GM21529 (cell line): ENCODE data around the gene THOC5.
"Not testable (repeated sequence)": the region's sequence is repeated elsewhere in the genome, so short reads cannot be mapped to it uniquely, and the experiment has no call there.

Source experiments
- ATAC-seq: cut with Tn5 transposase; IDR thresholded peaks from one replicate; pipeline ENCODE4 v1.9.1; 2021; ENCODE audit not compliant: unreplicated experiment

THOC5 gene

DNA sequence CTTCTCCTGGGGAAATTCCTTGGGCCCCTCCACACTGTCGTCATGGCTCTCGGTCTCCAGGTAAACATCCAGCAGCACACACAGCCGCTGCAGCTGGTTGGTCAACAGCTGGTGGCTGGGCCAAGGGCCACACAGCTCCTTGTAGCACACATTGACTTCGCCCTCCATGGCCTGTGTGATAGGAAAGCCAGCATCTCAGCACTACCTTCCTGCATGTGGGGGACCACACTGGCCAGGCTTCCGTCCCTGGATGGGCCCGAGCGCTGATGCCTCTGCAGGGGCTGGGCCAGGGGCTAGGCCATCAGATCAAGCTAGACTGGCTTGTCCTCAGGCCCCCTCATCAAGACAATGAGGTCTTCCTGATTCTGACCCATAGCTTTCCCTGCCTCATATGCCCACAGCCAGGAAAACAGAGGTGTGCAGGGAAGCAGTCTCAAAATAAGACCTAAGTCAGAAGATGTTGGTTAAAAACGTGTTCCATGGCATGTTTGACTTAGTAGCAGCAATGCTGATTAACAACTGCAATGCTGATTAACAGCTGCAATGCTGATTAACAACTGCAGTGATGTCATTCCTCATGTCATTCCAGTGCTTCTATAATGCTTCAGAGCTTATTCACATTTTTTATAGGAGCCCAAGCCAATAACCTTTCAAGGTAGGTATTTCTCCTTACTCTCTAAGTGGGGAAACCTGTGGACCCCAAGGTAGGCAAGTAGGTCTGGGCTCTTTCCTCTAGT is 42.3 kb downstream of the THOC5 start:
- ATAC-seq: no peak

DNA sequence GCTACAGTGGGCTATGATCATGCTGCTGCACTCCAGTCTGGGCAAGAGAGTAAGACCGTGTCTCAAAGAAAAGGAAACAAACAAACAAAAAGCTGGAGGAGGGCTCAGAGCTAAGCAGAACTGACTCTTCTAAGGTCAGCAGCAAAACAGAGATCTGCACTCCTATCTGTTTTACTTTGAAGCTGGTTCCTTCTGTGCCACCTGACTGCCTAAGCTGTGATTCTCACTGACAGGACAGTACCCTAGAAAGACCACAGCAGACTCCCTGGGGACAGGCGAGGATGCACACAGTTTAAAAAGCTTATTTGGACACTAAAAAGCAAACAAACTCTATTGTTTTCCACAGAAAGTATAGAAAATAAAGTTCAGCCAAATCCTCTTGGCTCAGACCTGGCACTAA is 43.0 kb downstream of the THOC5 start:
- ATAC-seq: no peak

DNA sequence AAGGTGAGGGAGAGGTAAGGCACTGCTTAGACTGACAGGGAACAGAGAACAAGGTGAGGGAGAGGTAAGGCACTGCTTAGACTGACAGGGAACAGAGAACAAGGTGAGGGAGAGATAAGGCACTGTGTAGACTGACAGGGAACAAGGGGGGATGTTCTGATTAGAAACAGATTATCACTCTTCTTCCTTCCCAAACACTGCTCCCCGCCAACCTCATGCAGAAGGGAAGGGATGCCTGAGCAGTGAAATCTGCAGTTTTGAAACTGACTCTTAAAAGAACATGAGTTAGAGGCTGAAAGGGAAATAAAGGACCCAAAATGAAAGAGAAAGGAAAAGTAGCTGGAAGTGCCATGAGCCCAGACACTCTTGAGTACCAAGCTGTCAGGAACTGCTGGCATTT is 43.7 kb downstream of the THOC5 start:
- ATAC-seq: no peak

DNA sequence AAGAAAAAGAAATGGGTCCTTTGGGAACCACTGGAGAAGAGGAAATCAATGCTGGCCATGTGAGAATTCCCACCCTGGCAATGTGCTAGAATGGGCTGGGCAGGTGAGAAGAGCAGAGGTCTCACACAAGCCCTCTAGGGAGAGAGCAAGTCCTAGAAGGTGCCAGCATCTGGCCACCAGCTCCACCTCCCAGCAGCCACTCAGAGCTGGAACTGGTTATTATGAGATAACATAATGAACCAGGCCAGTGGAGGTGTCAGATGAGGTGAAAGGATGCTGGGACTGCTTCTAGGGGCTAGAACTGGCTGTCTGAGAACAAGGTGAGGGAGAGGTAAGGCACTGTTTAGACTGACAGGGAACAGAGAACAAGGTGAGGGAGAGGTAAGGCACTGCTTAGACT is 44.3 kb downstream of the THOC5 start:
- no peak for ATAC-seq

DNA sequence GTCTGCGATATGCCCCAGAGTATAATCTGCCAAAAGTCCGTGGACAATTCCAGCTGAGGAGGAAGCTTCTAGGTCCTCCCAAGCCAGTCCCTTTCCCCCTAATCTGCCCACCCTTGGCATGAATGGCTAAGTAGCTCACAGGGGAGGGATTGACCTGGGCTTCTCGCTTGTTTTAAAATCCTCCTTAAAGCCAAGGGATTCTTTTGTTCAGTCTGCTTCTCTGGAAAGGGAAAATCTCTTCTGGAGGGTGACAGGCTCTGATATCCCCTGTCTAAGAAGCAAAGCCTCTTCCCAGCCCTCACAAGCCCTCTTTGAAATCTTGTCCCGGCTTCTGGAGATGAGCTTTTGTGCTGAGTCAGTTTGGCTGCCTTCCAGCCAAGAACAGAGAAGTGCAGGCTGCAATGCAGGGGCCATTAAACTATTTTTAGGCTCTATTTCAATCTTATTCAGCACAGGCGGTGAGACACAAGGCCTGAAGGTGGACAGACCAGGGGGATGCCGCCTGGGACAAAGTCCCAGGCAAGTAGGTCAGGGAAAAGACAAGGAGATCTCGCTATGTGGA is 49.7 kb downstream of the THOC5 start:
- no peak for ATAC-seq

DNA sequence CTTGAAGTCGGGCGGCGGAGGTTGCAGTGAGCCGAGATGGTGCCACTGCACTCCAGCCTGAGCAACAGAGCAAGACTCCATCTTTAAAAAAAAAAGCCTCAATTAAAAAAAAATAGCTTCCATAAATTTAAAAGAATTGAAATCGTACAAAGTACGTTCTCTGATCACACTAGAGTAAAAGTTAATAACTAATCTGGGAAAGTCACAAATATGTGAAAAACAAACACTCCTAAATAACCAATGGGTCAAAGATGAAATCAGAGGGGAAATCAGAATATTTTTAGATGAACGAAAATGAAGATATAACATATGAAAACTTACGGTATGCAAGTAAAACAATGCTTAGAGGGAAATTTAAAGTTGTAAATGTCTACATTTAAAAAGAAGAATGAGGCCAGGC is 53.7 kb downstream of the THOC5 start:
- no peak for ATAC-seq

DNA sequence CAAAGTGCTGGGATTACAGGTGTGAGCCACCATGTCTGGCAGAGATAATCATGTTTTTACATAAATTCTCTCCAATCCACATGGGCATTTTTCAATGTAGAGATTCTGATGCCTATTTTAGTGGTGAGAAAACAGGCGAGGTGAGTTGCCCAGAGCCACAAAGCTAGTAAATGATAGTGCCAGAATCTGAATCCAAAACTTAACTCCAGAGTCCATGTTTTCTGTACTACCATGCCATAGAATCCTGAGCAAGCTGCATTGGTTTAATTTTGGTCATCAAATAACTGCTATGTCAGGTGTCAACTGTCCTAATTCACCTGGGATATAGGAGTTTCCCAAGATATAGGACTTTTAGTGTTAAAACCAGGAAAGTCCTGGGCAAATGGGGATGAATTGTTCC is 59.9 kb downstream of the THOC5 start:
- no peak for ATAC-seq

DNA sequence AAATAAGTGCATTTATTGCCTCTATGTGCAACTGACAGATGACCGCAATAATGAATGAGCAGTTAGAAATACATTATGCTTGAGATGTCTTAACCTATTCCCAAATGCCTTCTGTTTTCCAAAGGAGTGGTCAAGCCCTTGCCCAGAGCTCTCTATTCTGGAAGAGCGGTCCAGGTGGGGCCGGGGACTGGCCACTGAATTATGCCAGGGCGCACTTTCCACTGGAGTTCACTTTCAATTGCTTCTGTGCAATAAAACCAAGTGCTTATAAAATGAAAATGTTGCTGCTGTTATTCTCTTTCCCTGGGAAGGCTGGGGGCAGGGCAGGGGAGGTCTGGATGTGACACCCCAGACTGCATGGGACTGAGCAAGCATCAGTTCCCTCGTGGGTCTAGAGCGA is 62.5 kb downstream of the THOC5 start:
- no peak for ATAC-seq

DNA sequence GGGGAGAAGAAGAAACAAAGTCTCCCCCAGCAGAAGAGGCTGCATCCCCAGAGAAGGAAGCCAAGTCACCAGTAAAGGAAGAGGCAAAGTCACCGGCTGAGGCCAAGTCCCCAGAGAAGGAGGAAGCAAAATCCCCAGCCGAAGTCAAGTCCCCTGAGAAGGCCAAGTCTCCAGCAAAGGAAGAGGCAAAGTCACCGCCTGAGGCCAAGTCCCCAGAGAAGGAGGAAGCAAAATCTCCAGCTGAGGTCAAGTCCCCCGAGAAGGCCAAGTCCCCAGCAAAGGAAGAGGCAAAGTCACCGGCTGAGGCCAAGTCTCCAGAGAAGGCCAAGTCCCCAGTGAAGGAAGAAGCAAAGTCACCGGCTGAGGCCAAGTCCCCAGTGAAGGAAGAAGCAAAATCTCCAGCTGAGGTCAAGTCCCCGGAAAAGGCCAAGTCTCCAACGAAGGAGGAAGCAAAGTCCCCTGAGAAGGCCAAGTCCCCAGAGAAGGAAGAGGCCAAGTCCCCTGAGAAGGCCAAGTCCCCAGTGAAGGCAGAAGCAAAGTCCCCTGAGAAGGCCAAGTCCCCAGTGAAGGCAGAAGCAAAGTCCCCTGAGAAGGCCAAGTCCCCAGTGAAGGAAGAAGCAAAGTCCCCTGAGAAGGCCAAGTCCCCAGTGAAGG is 64.3 kb downstream of the THOC5 start:
- ATAC-seq: not testable (repeated sequence)

DNA sequence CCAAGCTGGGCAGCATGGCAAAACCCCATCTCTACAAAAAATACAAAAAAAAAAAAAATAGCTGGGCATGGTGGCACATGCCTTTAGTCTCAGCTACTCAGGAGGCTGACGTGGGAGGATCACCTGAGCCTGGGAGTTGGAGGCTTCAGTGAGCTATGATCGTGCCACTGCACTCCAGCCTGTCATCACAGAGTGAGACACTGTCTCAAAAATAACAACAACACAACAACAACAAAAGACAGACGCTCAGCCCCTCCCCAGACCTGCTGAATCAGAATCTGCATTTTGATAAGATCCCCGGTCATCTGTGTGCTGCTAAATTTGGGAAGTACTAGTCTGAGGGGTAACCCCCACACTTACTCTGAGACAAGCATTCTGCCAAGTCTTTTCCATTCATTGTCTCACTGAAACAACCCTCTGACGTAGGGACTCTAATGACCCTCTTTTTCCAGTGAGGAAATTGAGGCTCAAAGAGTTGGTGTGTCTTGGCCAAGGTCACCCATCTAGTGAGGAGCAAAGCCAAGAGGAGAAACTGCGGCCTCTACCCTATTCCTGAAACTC is 66.1 kb downstream of the THOC5 start:
- no peak for ATAC-seq

DNA sequence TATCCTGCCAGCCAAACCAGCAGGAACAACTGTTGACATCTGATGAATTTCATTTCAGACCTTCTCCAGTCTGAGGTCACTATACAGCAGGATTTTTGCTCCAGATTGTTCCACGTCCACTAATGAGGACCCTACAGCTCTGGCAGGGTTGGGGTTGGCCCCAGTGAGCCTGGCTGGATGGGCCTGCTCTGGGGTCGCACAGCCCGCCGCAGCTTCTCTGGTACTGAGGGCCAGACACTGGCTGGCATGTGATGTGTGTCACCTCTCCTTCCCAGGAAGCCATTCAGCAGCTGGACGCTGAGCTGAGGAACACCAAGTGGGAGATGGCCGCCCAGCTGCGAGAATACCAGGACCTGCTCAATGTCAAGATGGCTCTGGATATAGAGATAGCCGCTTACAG is 68.1 kb downstream of the THOC5 start:
- ATAC-seq: no peak

DNA sequence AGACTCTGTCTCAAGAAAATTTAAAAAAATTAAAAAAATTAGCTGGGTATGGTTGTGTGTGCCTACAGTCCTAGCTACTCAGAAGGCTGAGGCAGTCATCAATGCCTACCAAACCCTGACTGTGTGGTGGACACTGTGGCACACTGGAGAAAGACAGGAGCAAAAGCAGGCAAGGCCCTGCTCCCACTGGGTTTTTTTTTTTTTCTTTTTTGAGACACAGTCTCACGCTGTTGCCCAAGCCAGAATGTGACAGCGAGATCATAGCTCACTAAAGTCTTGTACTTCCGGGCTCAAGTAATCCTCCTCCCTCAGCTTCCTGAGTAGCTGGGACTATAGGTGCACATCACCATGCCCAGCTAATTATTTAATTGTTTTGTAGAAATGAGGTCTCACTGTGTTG is 68.9 kb downstream of the THOC5 start:
- no peak for ATAC-seq

DNA sequence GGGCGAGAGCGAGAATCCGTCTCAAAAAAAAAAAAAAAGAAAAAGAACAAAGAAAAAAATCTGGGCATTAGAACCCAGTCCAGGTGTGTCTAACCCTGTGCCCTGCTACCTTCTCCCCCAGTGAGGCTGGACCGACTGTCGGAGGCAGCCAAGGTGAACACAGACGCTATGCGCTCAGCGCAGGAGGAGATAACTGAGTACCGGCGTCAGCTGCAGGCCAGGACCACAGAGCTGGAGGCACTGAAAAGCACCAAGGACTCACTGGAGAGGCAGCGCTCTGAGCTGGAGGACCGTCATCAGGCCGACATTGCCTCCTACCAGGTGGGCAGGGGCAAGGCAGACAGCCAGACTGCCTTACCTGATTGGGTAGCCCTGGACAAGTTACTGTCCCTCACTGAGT is 70.3 kb downstream of the THOC5 start:
- ATAC-seq: no peak

DNA sequence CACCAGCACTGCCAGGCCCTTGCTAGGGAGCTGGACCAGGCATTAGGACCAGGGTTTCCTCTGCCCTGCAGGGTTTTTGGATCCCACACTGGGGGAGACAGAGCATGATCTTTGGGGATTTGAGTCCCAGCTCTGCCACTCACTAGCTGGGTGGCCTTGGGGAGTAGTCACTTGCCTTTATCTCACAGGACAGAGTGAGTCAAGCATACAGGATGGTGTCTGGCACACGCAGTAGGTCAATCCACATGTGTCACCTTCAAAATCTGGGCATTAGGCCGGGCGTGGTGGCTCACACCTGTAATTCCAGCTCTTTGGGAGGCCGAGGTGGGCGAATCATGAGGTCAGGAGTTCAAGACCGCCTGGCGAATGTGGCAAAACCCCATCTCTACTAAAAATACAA is 70.8 kb downstream of the THOC5 start:
- ATAC-seq: no peak

DNA sequence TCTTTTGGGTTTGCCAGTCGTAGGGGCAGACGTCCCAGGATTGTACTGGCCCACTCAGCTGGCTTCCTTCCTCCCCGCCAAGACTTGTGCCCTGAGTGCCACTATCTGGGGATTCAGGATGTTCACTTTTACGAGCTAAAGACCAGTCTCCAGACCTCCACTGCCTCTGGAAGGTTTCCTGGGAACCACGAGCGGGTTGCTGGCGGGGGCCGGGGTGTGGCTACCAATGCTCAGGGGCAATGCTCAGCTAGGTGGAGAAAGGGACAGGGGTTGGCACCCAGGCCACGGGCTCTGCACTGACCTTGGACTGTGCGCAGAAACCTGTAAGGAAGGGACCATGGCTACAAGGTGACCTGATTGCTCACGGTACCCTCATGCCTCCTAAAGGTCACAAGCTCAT is 71.3 kb downstream of the THOC5 start:
- no peak for ATAC-seq

DNA sequence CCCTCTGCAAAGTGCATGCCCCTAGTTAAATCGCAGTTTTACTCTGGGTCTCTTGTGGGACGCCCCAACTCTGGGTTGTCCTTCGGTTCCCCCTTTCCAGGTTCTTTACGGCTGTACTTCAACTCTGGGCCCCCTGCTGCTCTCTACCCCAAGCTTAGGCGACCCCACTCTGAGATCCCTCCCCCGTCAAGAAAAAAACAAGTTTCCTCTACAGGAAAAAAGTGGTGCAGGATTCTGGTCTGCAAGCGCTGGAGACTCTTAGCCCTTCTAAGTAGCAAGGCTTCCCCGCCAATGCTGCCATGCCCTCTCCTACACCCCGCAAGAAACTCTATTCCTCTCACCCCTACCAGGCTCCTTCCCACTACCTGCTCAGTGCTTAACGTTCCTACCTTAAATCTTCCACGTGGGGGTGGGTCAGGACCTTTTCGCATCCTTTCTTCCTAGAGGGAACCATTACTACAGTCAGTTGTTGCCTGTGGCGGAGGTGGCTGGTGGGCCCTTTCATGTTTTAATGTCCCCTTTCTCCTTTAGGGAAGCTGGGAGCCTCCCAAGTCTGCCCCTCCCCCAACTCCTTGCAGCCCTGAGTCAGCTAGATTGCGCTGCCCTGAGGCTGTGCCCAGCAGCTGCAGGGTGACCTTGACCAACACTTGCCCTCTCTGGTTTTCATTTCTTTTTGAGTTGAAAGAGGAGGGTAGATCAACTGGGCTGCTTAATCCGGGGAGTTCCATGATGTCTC is 72.1 kb downstream of the THOC5 start:
- no peak for ATAC-seq

DNA sequence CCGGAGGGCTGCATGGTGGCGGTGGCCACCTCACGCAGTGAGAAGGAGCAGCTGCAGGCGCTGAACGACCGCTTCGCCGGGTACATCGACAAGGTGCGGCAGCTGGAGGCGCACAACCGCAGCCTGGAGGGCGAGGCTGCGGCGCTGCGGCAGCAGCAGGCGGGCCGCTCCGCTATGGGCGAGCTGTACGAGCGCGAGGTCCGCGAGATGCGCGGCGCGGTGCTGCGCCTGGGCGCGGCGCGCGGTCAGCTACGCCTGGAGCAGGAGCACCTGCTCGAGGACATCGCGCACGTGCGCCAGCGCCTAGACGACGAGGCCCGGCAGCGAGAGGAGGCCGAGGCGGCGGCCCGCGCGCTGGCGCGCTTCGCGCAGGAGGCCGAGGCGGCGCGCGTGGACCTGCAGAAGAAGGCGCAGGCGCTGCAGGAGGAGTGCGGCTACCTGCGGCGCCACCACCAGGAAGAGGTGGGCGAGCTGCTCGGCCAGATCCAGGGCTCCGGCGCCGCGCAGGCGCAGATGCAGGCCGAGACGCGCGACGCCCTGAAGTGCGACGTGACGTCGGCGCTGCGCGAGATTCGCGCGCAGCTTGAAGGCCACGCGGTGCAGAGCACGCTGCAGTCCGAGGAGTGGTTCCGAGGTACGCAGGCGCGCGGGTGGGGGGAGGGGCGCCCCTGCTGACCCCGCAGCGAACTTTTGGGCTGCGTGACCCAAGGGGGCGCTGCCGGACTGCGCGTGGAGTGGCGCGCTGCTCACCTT is 72.9 kb downstream of the THOC5 start:
- ATAC-seq: no peak

DNA sequence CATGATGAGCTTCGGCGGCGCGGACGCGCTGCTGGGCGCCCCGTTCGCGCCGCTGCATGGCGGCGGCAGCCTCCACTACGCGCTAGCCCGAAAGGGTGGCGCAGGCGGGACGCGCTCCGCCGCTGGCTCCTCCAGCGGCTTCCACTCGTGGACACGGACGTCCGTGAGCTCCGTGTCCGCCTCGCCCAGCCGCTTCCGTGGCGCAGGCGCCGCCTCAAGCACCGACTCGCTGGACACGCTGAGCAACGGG is 73.4 kb downstream of the THOC5 start:
- no peak for ATAC-seq

DNA sequence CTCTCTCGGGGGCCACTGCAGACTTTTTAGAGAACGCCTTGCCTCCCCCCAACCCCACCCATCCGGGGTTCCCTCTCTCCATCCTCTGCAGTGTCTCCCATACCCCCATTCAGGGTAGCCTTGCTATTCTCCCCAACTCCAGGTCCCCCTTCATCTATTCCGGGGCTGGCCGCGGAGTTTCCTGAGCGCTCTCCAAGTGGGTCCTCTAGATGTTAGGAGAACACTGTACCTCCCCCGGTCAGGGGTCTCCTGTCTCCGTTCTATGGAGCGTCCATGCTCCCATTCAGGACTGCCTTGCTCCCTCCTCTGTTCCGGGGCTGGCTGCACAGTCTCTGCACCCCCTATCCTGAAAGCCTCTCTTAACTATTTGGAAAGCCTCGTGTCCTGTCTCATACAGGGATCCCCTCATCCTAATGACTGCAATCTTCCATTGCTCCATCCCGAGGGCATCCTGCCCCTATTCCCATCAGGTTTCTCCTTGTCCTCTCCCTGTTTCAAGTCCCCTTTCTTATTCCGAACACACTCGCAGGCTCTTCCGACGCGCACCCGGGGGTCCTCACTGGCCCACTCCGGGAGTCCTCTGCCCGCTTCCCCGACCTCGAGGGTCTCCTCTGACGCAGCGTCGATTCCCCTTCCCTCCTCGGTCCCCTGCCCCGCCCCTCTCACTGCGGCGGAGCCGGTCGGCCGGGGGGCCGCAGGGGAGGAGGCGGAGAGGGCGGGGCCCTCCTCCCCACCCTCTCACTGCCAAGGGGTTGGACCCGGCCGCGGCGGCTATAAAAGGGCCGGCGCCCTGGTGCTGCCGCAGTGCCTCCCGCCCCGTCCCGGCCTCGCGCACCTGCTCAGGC is 73.9 kb downstream of the THOC5 start, which contains the start of gene NEFH:
Gene NEFH, plus strand, starts transcription at position 802 of the 845 bp plus-strand sequence. CDS start 45 bp downstream, outside the sequence.
- no peak for ATAC-seq
